ENCODE results near the gene MRPL46. TPM values are rescaled to one million over a fixed set of nuclear protein-coding genes. Genes with fewer than 3 reads are reported as not detected.
"Not testable (repeated sequence)": the region's sequence is repeated elsewhere in the genome, so short reads cannot be mapped to it uniquely, and the experiment has no call there.

MRPL46 gene
- total RNA-seq, 1 donor from 2014 or later: 57.8 TPM

DNA sequence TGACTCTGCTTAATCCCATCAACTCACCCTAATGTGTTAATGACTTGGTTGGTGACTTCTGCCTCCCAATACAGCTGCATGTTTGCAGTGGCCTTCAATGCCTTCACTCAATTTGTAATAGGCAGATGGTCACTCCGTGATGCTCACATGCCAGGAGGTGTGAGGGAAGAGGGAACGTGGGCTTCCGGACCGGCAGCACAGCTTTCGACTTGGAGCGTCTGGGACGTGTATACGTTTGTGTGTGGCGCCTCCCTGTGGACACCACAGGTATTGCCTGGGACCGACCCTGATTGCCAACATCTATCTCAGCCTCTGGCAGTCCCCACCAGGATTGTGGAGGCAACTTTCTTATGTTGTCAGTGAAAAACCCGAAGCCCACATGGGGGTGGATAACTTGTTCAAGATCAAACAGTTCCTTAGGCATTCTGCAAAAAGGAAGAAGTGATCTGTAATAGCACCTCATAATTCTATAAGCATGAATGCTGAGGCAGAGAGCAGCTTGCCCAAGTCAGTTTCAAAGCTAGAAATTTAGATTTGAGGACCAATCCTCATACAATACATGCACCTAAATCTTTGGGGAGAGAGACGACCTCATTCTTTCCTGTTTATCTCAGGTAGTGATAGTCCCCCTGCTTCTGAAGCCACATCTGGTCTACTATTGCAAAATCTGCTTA, 16.9 kb downstream of the MRPL46 start:
- intact Hi-C loops (cut with DNase I): no loop called here
- DNase-seq (ENCODE audit: low spot score): no peak

DNA sequence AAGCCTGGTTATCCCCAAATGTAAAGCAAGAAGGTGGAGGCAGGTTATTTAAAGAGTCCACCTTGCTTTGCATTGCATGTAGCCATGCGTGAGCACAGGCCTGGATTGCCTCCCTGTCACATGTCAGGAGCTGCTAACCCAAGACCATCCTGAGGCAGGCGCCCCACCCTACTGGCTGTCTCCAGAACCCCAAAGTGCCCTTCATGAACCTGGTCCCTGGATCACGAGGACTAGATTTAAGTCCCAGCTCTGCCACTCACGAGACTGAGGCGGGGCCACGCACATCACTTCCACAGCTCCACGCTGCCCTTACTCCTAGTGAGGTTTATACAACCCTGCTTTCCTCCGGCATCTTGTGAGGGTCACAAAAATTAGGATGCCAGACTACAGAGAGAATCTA, 17.6 kb downstream of the MRPL46 start:
- intact Hi-C loops (cut with DNase I): no loop called here
- no peak for DNase-seq (ENCODE audit: low spot score)

DNA sequence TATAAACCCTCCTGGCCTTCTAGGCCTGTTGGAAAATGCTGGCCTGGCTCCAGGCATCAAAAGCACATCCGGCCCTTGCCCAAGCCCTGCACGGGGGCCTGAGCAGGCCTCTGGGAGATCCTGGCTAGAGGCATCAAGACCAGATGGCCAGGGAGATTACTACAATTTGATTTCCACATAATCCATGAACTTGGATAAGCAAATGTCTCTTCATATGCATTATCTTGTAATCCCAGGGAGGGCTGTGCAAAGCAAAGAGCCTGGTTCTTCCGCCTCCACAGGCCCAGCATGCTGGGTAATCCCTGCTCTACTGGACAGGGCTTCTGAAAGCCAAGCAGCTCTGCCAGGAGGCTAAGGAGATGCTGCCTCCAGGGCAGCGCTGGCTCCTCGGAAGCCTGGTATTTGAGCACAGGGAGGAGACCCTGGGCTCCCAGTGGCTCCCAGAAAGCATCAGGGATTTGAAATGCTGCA, 18.2 kb downstream of the MRPL46 start:
- DNase-seq (ENCODE audit: low spot score): no peak
- intact Hi-C loops (cut with DNase I): no loop called here

DNA sequence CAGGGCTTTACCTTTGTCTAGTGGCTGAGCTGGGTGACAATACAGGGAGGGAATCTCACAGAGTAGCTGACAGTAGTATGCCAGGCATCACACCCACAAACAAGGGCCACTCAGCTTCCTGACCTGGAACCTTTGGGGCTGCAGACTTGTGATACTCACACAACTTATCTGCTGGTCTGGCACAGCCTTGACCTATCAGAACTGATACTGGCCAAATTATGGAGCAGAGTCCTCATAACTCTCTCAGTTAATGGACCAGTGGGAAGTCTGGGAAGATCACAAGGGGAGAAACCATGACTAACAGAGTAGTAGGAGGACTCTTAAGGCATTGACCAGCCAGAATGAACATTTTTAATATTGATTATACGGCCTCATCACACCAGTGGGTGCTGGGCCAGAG, 19.4 kb downstream of the MRPL46 start:
- intact Hi-C loops (cut with DNase I): no loop called here
- DNase-seq (ENCODE audit: low spot score): no peak

DNA sequence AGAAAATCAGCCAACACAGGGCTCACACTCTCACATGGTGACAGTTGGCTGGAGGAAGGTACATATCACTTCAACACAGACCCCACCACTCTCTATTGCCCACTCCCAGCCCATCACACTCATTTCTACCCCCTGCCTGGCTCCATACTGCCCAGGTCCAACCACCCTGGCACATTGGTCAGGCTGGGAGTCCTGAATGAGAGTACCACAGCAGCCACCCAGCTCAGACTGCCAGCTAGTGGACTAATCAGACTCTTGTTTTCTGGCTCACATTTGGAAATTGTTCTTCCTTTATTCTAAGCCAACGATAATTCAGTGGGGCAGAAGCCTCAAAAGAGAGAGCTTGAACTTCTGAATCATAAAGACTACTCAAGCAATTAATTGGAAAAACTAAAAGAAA, 20.0 kb downstream of the MRPL46 start:
- DNase-seq (ENCODE audit: low spot score): no peak
- intact Hi-C loops (cut with DNase I): no loop called here

DNA sequence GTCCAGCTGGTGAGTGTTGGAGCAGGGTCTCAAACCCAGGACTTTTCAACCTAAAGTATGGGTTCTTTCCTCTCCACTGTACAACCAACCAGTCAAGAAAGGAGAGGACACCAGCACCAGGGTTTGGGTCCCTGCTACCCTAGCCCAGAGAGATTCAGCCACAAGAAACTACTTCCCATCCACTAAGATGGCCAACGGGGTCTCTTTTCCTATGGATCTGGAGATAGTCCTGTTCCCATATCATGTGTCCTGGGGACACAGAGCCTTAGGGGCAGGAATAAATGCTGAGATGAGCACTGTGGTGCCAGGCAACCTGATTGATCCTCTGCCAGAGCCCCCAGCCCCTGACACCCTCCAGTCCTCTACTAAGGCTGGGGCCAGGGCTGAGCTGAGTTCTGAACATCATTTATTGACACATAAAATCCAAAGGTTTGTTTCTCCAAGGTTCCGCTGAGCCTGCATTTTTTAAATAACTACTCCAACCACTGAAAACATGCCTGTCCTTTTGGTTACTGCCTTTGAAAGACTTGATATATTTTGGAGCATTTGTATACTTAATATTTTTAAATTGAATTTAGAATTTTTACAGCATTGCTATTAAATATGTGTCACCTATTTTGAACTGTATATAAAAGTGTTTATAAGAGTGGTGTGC, 26.0 kb downstream of the MRPL46 start:
- intact Hi-C loops (cut with DNase I): no loop called here
- DNase-seq (ENCODE audit: low spot score): no peak

DNA sequence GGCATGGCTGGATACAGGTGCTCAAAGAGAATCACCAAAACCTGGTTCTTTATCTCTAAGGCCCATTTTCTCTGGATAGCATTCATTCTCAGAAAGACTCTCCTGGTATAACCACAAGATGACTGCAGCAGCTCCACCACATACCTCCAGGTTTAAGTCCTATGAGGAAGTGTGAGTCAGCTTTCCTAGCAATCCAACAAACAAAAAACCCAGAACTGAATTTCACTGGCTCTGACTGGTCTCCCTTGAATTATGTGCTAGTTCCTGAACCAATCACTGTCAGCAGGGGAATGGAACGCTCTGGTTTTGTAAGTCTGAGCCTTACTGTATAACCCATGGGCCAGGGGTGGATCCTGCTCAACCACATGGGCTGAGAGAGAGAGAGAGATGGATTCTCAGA, 27.2 kb downstream of the MRPL46 start:
- no peak for DNase-seq (ENCODE audit: low spot score)
- intact Hi-C loops (cut with DNase I): no loop called here

DNA sequence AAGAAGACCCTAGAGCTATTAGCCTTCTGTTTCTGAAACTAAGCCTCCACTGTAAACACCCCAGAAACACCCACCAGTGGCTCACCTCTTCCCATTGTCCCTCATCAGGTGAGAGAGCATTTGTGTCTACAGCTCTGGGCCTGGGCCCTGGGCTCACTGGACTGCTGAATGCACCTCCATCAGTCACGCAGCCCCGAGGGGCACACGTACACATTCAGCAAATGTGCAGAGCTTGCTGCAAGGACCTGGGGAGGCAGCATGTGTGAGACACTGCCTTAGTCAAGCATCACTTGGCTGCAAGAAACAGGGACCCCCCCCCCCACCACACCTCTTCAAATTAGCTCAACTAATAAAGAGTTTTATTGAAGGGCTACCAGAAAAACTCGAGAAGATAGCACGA, 29.0 kb downstream of the MRPL46 start:
- intact Hi-C loops (cut with DNase I): loop anchor here (10.0 kb wide), 1 partner anchor 143 kb away; no protein-coding TSS in a partner anchor
- no peak for DNase-seq (ENCODE audit: low spot score)

DNA sequence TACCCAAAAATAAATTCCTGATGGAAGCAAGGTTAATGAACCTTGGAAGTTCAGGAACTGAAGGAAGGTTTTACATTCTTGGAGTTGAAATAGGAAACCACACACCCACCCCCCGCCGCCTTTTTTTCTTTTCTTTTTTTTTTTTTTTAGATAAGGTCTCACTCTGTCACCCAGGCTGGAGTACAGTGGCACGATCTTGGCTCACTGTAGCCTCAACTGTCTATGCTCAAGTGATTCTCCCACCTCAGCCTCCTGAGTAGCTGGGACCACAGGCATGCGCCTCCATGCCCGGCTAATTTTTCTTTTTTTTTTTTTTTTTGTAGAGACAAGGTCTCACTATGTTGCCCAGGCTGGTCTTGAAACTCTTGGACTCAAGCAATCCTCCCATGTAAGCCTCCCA, 33.1 kb downstream of the MRPL46 start:
- intact Hi-C loops (cut with DNase I): loop anchor here (10.0 kb wide), 1 partner anchor 139 kb away; no protein-coding TSS in a partner anchor
- not testable (repeated sequence) for DNase-seq (ENCODE audit: low spot score)

DNA sequence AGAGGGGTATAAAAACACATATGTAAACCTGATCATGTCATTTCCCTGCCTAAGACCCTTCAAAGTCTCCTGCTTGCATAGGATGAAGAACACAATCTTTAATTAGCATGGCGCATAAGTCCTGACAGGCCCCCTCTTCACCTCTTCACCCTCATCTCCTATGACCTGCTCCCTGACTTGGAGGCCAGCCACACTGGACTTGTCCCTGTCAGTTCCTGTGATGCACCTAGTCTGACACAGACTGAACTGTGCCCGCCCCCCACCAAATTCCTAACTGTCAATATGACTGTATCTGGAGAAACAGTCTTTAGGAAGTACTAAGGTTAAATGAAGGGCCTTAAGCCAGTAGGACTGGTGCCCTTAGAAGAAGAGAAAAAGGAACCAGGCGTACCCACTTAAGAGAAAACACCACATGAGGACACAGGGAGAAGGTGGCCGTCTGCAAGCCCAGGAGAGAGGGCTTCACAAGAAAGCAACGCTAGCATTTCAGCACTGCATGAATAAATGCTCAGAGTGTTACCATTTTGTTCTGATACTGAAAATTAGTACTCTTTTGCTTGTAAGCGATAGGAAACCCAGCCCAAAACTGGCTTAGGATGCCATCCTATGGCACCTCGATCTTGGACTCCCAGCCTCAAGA, 34.0 kb downstream of the MRPL46 start:
- DNase-seq (ENCODE audit: low spot score): no peak
- intact Hi-C loops (cut with DNase I): loop anchor here (10.0 kb wide), 1 partner anchor 138 kb away; no protein-coding TSS in a partner anchor

DNA sequence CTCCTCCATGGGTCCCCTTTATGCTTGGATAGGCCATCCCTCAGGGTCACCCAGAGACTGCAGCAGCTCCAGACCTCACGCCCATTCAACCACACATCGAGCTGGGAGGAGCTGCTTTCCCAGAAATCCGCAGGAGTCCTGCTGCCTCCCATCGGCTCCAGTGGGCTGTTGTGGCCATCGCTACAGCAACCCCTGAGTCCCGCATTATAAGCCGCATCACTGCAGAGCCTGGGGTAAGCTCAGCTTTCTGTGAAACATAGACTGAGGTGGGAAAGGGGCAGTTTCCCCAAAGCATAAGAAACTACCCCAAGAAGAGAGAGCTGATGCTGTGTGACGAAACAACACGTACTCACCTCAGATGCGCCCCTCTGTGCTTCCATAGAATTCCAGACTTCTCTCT, 35.7 kb downstream of the MRPL46 start:
- DNase-seq (ENCODE audit: low spot score): no peak
- intact Hi-C loops (cut with DNase I): loop anchor here (10.0 kb wide), 1 partner anchor 137 kb away; no protein-coding TSS in a partner anchor

DNA sequence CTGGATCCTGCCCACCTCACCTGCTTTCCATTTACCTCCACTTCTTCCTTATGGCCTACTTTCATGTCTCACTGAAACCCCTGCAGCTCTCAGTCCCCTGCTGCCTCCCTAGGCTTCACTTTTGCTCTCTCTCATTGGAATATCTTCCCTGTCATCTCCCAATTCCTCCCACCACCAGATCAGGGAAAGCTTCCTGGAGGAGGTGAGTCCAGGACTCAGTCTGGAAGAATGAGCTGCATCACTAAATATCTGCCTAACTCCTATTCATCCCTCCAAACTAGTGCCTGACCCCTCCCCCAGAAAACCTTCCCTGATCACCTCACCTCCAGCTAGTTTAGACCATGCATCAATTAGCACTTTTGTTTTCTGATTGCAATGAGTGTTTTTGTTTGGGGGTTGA, 37.1 kb downstream of the MRPL46 start:
- intact Hi-C loops (cut with DNase I): loop anchor here (10.0 kb wide), 1 partner anchor 135 kb away; no protein-coding TSS in a partner anchor
- DNase-seq (ENCODE audit: low spot score): no peak

DNA sequence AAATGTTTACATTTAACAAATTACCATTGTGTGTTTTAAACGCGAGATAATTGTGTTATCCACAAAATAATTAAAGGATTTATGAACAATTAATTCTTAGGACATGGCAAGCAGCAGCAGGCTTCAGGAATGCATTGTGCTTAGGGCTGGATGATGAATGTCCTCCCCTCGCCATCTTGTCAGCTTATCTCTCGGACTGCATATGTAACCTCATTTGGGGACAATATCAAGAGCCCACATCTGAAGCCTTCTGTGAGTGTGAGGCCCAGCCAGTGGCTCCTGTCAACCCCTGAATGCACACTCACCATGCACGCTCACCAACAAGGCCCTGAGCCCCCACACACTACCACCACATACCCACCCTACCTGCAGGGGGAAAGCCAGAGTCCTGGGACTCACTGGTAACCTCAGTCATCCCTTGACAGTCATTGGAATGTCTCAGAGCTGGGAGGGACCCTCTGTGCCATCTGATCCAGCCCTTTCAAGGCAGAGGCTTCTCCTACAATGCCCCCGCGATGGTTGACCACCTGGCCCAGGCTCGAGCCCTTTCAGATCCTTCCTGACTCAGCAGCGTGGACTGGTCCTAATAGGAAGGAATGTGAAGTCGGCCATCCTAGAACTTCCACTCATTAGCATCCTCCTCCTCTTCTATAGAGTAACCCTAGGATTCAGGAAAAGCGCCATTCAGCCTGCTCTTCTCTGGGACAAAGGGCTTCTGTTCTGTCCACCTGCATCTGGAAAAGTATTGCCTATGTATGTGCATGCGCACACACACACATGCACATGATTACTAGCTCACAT, 38.2 kb downstream of the MRPL46 start:
- DNase-seq (ENCODE audit: low spot score): no peak
- intact Hi-C loops (cut with DNase I): no loop called here

DNA sequence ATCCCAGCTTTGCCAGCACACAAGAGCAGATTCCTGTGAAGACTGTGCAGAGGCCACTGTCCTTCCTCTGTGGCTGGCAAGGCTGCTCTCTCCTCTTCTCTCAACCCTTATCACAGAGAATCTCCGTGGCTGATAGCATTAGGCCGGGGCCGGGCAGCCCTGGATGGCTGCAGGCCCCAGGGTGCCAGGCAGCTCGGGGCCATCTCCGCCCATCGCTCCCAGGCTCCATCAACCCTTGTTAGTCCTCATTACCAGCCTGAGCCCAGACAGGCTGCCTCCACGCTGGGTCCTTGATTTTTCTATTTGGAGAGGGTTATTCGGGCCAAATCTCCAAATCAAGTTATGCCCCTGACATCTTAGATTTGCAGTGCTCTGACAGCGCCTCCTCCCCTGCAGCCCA, 39.1 kb downstream of the MRPL46 start:
- no peak for DNase-seq (ENCODE audit: low spot score)
- intact Hi-C loops (cut with DNase I): no loop called here

DNA sequence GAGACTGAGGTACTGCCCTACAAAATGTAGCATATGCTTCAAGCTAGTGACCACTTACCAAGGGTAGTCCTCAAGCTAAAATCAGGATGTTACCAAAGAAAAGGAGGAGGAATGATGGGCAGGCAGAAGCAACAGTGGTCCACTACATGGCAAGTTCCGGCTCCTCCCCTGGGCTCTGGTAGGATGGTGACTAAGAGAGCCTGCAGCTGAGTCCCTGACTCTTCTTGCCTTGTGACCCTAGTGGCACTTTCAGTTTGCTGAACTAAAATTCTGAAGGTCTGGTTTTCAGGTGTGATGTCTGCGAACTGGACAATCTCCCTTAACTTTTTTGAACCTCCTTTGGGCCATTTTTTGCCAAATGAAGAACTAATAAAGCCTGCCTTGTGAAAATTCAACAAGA, 40.9 kb downstream of the MRPL46 start:
- DNase-seq (ENCODE audit: low spot score): no peak
- intact Hi-C loops (cut with DNase I): no loop called here

DNA sequence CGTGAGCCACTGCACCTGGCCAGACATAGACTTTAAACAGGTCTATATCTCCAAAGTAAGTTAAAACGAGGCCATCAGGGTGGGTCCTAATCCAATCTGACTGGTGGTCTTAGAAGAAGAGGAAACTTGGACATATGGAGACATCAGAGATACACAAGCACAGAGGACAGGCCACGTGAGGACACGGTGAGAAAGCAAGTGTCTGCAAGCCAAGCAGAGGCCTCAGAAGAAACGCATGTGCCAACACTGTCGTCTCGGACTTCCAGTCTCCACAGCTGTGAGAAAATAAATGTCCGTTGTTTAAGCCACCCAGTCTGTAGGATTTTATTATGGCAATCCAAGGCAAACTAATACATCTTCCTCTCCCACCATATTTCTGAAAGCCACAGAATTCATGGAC, 43.9 kb downstream of the MRPL46 start:
- no peak for DNase-seq (ENCODE audit: low spot score)
- intact Hi-C loops (cut with DNase I): no loop called here

DNA sequence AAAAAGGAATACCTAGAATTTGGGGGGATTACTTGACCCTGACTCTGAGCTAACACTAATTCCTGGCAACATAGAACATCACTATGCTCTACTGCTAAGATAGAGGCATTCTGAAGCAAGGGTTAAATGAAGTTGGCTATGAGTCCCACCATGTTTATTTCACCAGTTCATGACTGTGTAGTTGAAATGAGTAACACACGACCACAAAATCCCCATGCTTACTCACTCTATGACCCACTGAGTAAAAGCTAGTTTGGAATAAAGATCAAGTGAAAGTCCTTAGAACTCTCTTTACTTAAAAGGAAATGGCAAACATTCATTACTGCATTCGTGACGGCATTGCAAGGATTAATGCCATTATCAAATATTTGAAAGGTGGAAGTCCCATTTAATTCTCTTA, 47.4 kb downstream of the MRPL46 start:
- no peak for DNase-seq (ENCODE audit: low spot score)
- intact Hi-C loops (cut with DNase I): no loop called here
